ENCODE results near the gene QRFP.
"Not testable (repeated sequence)": the region's sequence is repeated elsewhere in the genome, so short reads cannot be mapped to it uniquely, and the experiment has no call there.

The QRFP gene

GRCh38 chr9:130919559-130920145, 23.0 kb upstream of the QRFP start:
- no peak for DNase-seq (ENCODE audit: low spot score)

GRCh38 chr9:130918826-130919558, 22.4 kb upstream of the QRFP start:
- no peak for DNase-seq (ENCODE audit: low spot score)

GRCh38 chr9:130918101-130918825, 21.7 kb upstream of the QRFP start:
- no peak for DNase-seq (ENCODE audit: low spot score)

GRCh38 chr9:130917168-130917960, 20.8 kb upstream of the QRFP start:
- no peak for DNase-seq (ENCODE audit: low spot score)

- DNase-seq (ENCODE audit: low spot score) = no peak
Measured at GRCh38 chr9:130915096-130915447, 18.5 kb upstream of the QRFP start.

GRCh38 chr9:130914417-130915095, 17.9 kb upstream of the QRFP start:
- no peak for DNase-seq (ENCODE audit: low spot score)

- DNase-seq (ENCODE audit: low spot score) = no peak
Measured at GRCh38 chr9:130913599-130914416, 17.2 kb upstream of the QRFP start.

- no peak for DNase-seq (ENCODE audit: low spot score)
Measured at GRCh38 chr9:130912932-130913598, 16.5 kb upstream of the QRFP start.

GRCh38 chr9:130911254-130912049, 14.8 kb upstream of the QRFP start:
- DNase-seq (ENCODE audit: low spot score) = no peak

GRCh38 chr9:130910670-130911069, 14.1 kb upstream of the QRFP start:
- DNase-seq (ENCODE audit: low spot score) = not testable (repeated sequence)

- not testable (repeated sequence) for DNase-seq (ENCODE audit: low spot score)
Measured at GRCh38 chr9:130910041-130910440, 13.4 kb upstream of the QRFP start.

- no peak for DNase-seq (ENCODE audit: low spot score)
Measured at GRCh38 chr9:130908878-130909355, 12.3 kb upstream of the QRFP start.

GRCh38 chr9:130908146-130908877, 11.7 kb upstream of the QRFP start:
- DNase-seq (ENCODE audit: low spot score) = no peak

GRCh38 chr9:130906735-130907416, 10.3 kb upstream of the QRFP start:
- DNase-seq (ENCODE audit: low spot score) = no peak

GRCh38 chr9:130905902-130906734, 9.5 kb upstream of the QRFP start:
- no peak for DNase-seq (ENCODE audit: low spot score)

GRCh38 chr9:130905125-130905901, 8.7 kb upstream of the QRFP start:
- no peak for DNase-seq (ENCODE audit: low spot score)
